Measurements from ENCODE around the gene LRMDA.

The LRMDA gene

GRCh38 chr10:76242956-76243355 is 811.5 kb downstream of the LRMDA start:
- Histone ChIP-seq H3K27me3 (ENCODE audit: low read depth, low read length) (no peaks in the 10 kb centered on the region), H3K9me3 (ENCODE audit: insufficient read depth, low read length) (no peaks in the 10 kb centered on the region), H3K9ac (ENCODE audit: low read length) (no peak overlapping the region), H3K79me2 (ENCODE audit: low read length) (no peaks in the 10 kb centered on the region), H3K36me3 (replicated peaks; ENCODE audit: low read depth, low read length) (no peaks in the 10 kb centered on the region), H4K20me1 (ENCODE audit: insufficient read depth, low read length) (no peaks in the 10 kb centered on the region), H3K4me1 (ENCODE audit: low read length) (0 out of 2 replicates have a peak, but pooled peaks cover 2% of the 10 kb centered on the region), H2AFZ (ENCODE audit: low read depth, low read length) (no peak overlapping the region), H3K4me3 (ENCODE audit: low read length) (no peak overlapping the region), H3K27ac (ENCODE audit: low read length) (no peak overlapping the region), H3K4me2 (ENCODE audit: low read length) (no peak overlapping the region)
- TF ChIP-seq EZH2phosphoT487 (IDR thresholded peaks at IDR 0.05; ENCODE audit: low read depth): no peak
- TF ChIP-seq CTCF (IDR thresholded peaks at IDR 0.05; ENCODE audit: low read depth, low read length): no peak

GRCh38 chr10:76244061-76244686 is 812.8 kb downstream of the LRMDA start:
- Histone ChIP-seq H3K9ac (ENCODE audit: low read length) (no peak overlapping the region), H3K4me3 (ENCODE audit: low read length) (no peak overlapping the region), H3K36me3 (replicated peaks; ENCODE audit: low read depth, low read length) (no peaks in the 10 kb centered on the region), H2AFZ (ENCODE audit: low read depth, low read length) (no peak overlapping the region), H3K4me2 (ENCODE audit: low read length) (no peak overlapping the region), H4K20me1 (ENCODE audit: insufficient read depth, low read length) (no peaks in the 10 kb centered on the region), H3K79me2 (ENCODE audit: low read length) (no peaks in the 10 kb centered on the region), H3K4me1 (ENCODE audit: low read length) (0 out of 2 replicates have a peak, but pooled peaks cover 2% of the 10 kb centered on the region), H3K9me3 (ENCODE audit: insufficient read depth, low read length) (no peaks in the 10 kb centered on the region), H3K27me3 (ENCODE audit: low read depth, low read length) (no peaks in the 10 kb centered on the region), H3K27ac (ENCODE audit: low read length) (no peak overlapping the region)
- TF ChIP-seq CTCF (IDR thresholded peaks at IDR 0.05; ENCODE audit: low read depth, low read length) (no peak), EZH2phosphoT487 (IDR thresholded peaks at IDR 0.05; ENCODE audit: low read depth) (no peak)

- no peaks in the 10 kb centered on the region for H3K36me3 ChIP-seq (replicated peaks; ENCODE audit: low read depth, low read length)
- H3K27ac ChIP-seq (ENCODE audit: low read length): no peak overlapping the region
- H3K4me3 ChIP-seq (ENCODE audit: low read length): no peak overlapping the region
- no peak overlapping the region for H3K9ac ChIP-seq (ENCODE audit: low read length)
- 0 out of 2 replicates have a peak, but pooled peaks cover 2% of the 10 kb centered on the region for H3K4me1 ChIP-seq (ENCODE audit: low read length)
- no peak overlapping the region for H3K4me2 ChIP-seq (ENCODE audit: low read length)
- H2AFZ ChIP-seq (ENCODE audit: low read depth, low read length): no peak overlapping the region
- H3K79me2 ChIP-seq (ENCODE audit: low read length): no peaks in the 10 kb centered on the region
- H3K9me3 ChIP-seq (ENCODE audit: insufficient read depth, low read length): no peaks in the 10 kb centered on the region
- no peaks in the 10 kb centered on the region for H4K20me1 ChIP-seq (ENCODE audit: insufficient read depth, low read length)
- no peaks in the 10 kb centered on the region for H3K27me3 ChIP-seq (ENCODE audit: low read depth, low read length)
- TF ChIP-seq CTCF (IDR thresholded peaks at IDR 0.05; ENCODE audit: low read depth, low read length) (no peak), EZH2phosphoT487 (IDR thresholded peaks at IDR 0.05; ENCODE audit: low read depth) (no peak)
These were observed 814.6 kb downstream of the LRMDA start for GRCh38 chr10:76245951-76246495.

GRCh38 chr10:76248649-76249200 is 817.3 kb downstream of the LRMDA start:
- no peak for TF ChIP-seq CTCF (IDR thresholded peaks at IDR 0.05; ENCODE audit: low read depth, low read length)
- Histone ChIP-seq H4K20me1 (ENCODE audit: insufficient read depth, low read length) (no peaks in the 10 kb centered on the region), H3K9ac (ENCODE audit: low read length) (no peak overlapping the region), H3K4me2 (ENCODE audit: low read length) (no peak overlapping the region), H3K79me2 (ENCODE audit: low read length) (no peaks in the 10 kb centered on the region), H3K4me1 (ENCODE audit: low read length) (0 out of 2 replicates have a peak, but pooled peaks cover 2% of the 10 kb centered on the region), H3K4me3 (ENCODE audit: low read length) (no peak overlapping the region), H3K27ac (ENCODE audit: low read length) (no peak overlapping the region), H3K9me3 (ENCODE audit: insufficient read depth, low read length) (no peaks in the 10 kb centered on the region), H3K36me3 (replicated peaks; ENCODE audit: low read depth, low read length) (no peaks in the 10 kb centered on the region), H3K27me3 (ENCODE audit: low read depth, low read length) (no peaks in the 10 kb centered on the region), H2AFZ (ENCODE audit: low read depth, low read length) (no peak overlapping the region)

All from OCI-LY3 (cell line).